ENCODE results near the gene EMC10.

Gene EMC10

GRCh38 chr19:50479761-50480251 is 3.5 kb downstream of the EMC10 start:
- no peak for DNase-seq

- DNase-seq = no peak
Measured at GRCh38 chr19:50480281-50481111, 4.2 kb downstream of the EMC10 start.

GRCh38 chr19:50481351-50482149 is 5.2 kb downstream of the EMC10 start:
- no peak for DNase-seq

GRCh38 chr19:50482271-50482855 is 6.1 kb downstream of the EMC10 start:
- DNase-seq = no peak

- DNase-seq = no peak
Measured at GRCh38 chr19:50482916-50483315, 6.6 kb downstream of the EMC10 start.

GRCh38 chr19:50485284-50485955 is 9.1 kb downstream of the EMC10 start:
- no peak for DNase-seq

GRCh38 chr19:50486823-50487515 is 10.7 kb downstream of the EMC10 start:
- DNase-seq = no peak

GRCh38 chr19:50488389-50489194 is 12.3 kb downstream of the EMC10 start:
- DNase-seq = no peak

- no peak for DNase-seq
Measured at GRCh38 chr19:50489461-50490011, 13.2 kb downstream of the EMC10 start.

GRCh38 chr19:50490411-50490811 is 14.1 kb downstream of the EMC10 start:
- no peak for DNase-seq

- no peak for DNase-seq
Measured at GRCh38 chr19:50490991-50491472, 14.7 kb downstream of the EMC10 start.

GRCh38 chr19:50492303-50493052 is 16.2 kb downstream of the EMC10 start:
- DNase-seq = no peak

- no peak for DNase-seq
Measured at GRCh38 chr19:50493171-50493570, 16.9 kb downstream of the EMC10 start.

- no peak for DNase-seq
Measured at GRCh38 chr19:50494186-50495019, 18.1 kb downstream of the EMC10 start.

GRCh38 chr19:50495020-50495531 is 18.8 kb downstream of the EMC10 start:
- DNase-seq = no peak

- no peak for DNase-seq
Measured at GRCh38 chr19:50496189-50497021, 20.1 kb downstream of the EMC10 start.

- no peak for DNase-seq
Measured at GRCh38 chr19:50497022-50497405, 20.7 kb downstream of the EMC10 start.

Measured in activated CD4-positive, alpha-beta T cell treated with anti-CD3 and anti-CD28 coated beads for 1 hour (primary cell).